GM21515 (cell line): ENCODE measurements around the gene TRMT44.
A peak's percentile ranks its signal among the peaks of the same experiment; 100 is the strongest.
"Not testable (repeated sequence)": the region's sequence is repeated elsewhere in the genome, so short reads cannot be mapped to it uniquely, and the experiment has no call there.

ENCODE experiments used
- ATAC-seq: cut with Tn5 transposase; IDR thresholded peaks from one replicate; pipeline ENCODE4 v1.9.1; 2021; ENCODE audit not compliant: unreplicated experiment

TRMT44 gene

DNA sequence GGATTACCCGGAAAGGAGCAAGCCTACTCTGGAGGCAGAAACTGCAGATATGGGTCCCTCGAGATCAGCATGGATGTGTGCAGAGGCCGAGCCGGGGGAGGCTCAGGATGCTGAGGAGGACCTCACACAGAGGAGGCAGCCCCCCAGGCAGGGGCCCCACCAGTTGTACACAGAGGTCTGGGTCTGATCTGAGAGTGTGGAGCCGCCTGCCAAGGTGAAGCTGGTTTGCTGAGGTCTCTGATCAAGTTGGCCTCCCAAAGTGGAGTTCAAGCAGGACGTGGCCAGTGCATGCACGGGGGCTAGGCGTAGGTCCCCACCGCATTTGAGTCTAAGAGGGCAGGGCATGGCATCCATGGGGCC, 35.1 kb upstream of the TRMT44 start:
- no peak for ATAC-seq

- not testable (repeated sequence) for ATAC-seq
Observed at GRCh38 chr4:8406887-8407286, 33.7 kb upstream of the TRMT44 start.

- no peak for ATAC-seq
Observed at GRCh38 chr4:8407316-8407715, 33.3 kb upstream of the TRMT44 start.

GRCh38 chr4:8407756-8408155, 32.8 kb upstream of the TRMT44 start:
- ATAC-seq = no peak

- no peak for ATAC-seq
Observed at GRCh38 chr4:8409264-8410065, 31.1 kb upstream of the TRMT44 start.

GRCh38 chr4:8410066-8410625, 30.4 kb upstream of the TRMT44 start:
- ATAC-seq = no peak

DNA sequence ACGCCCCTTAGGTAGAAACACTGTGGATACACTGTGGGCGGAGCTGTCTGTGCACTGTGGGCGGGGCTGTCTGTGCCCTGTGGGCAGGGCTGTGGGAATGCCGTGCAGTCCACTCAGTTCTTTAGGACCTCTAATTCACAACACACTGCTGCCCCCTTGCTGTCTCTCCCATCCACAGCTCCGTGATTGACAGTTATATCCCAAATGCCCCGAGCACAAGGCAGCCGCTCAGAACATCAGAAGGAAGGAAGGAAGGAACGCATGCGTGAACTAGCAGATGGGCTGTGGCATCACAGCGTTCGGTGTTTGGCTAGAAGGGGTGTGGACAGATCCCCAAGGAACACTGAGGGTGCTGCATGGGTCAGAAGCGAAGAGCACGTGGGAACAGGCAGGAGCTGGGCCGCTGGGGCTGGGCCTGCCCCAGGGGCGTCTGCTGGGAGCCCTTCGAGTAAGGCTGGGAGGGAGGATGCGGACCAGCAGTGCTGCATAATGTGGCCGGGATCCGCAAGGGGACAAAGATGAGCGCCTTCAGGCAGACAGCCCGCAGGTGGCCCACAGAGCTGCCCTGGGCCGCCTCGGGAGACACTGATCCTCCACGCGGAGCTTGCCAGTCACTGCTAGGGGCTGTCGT, 29.8 kb upstream of the TRMT44 start:
- no peak for ATAC-seq

DNA sequence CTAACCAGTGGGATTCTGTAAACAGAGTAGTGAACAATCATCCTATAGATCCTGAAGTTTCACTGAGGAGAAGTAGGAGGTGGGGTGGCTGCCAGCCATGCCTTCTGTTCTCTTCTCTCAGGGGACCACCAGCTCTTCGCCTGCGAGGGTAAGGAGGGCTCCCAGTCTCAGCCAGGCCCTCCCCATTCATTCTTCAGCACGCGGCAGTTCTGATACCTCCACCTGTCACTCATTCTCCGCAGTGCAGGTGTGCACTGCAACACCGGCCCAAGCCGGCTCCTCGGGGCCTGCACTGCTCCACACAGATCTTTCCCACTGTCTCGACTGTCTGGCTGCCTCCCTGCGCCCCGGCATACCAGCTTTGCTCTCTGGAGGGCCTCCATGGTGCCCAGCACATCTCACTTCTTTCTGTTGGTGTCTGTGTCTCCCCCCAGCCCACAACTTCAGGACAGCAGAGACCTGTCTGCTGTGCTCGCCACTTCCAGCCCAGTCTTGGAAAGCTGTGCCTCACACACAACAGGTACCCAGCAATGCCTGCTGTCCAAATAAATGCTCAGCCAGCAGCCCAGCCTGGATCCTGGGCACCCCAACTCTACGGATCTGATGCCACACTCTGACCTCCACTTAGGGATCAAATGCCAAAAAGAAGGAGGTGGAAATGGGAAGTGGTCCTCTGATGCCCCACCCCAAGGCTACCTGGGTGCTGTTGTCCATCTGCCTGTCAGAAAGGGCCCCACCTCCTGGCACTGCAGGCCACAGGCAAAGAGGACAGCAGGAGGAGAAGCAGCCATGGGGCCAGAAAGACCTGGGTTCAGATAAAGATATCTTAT, 29.0 kb upstream of the TRMT44 start:
- ATAC-seq = no peak

DNA sequence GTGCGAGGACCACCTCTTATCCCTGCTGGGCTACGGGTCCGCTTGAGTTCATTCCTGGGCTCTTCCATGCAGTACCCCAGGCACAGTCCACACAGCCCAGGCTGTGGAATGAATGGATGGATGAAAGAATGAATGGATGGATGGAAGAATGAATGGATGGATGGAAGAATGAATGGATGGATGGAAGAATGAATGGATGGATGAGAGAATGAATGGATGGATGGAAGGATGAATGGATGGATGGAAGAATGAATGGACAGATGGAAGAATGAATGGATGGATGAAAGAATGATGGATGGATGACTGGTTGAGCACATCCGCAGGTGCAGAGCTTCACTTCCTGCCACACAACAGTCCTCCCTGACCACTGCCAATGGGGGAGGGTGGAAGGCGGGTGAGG, 28.3 kb upstream of the TRMT44 start:
- ATAC-seq = no peak

GRCh38 chr4:8414377-8414776, 26.2 kb upstream of the TRMT44 start:
- ATAC-seq = no peak

GRCh38 chr4:8417071-8417614, 23.4 kb upstream of the TRMT44 start:
- no peak for ATAC-seq

- ATAC-seq = peak; percentile 58
Observed at GRCh38 chr4:8419222-8420041, 21.1 kb upstream of the TRMT44 start.

GRCh38 chr4:8420151-8420550, 20.4 kb upstream of the TRMT44 start:
- not testable (repeated sequence) for ATAC-seq

- ATAC-seq = no peak
Observed at GRCh38 chr4:8422327-8422726, 18.2 kb upstream of the TRMT44 start.

DNA sequence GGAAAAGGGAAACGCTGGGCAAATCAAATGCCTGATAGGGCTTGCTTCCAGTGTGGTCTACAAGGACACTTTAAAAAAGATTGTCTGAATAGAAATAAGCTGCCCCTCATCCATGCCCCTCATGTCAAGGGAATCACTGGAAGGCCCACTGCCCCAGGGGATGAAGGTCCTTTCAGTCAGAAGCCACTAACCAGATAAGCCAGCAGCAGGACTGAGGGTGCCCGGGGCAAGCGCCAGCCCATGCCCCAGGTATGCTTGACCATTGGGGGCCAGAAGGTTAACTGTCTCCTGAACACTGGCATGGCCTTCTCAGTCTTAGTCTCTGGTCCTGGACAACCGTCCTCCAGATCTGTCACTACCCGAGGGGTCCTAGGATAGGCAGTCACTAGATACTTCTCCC, 17.8 kb upstream of the TRMT44 start:
- ATAC-seq = no peak

GRCh38 chr4:8427262-8427661, 13.3 kb upstream of the TRMT44 start:
- no peak for ATAC-seq

- ATAC-seq = peak; percentile 61
Observed at GRCh38 chr4:8427761-8428287, 12.8 kb upstream of the TRMT44 start.

DNA sequence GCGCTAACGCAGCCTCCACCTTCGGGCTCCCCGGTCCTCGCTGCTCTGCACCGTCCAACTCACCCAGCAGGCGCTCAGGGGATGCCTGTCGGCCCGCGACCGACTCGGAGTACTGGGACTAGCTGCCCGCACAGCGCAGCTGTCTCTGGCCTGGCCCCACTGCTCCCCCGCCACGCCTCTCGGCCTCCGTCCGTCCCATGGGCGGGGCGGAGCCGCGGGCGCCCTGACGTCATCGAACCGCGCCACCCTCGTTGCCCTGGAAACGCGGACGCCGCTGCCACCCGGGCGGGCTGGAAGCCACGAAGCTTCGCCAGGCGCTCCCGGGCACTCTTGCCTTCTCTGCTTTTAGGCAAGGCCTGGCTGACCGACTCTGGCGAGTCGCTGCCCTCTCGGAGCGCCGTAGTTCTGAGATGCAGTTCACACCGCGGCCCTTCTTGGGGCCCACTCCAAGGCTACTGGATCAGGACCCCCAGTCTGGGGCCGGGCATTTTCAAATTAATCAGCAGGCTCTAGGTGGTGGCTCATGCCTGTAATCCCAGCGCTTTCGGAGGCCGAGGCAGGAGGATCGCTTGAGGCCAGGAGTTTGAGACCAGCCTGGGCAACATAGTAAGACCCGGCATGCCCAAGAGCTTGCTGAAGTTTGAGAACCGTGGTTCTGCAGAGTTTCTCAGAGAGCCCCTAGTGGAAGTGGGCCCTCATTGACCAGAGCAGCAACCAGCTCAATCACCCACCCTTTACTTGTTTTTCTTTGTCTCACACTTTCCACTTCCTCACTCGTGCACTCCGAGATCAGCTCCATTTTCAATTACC, 12.1 kb upstream of the TRMT44 start:
- ATAC-seq = peak; percentile 90

DNA sequence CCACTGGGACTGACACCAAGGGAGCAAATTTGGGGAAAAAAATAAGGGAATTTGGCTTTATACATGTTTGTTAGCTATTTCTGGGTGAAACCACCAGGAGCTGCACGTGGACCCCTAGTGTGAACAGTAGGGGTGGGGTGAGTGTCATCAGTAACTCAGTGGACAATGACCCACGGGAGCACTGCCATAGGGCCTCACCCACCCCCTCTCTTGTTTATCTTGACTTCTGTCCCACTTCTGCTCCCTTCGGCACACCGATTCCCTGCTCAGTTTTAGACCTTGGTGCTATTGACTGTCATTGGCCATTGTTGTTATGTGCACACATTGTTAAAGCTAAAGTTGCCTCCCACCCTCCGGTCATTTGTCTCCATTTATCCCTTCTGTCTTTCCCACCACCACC, 9.0 kb upstream of the TRMT44 start:
- no peak for ATAC-seq
